GM12891 (cell line): ENCODE results near the gene DTNA.

Source experiments
- PAX5 ChIP-seq: IDR thresholded peaks from 2 replicates; pipeline ENCODE4 v1.6.1; 2011; ENCODE audit warnings: low read length, moderate library complexity, mild to moderate bottlenecking; ENCODE audit not compliant: insufficient read depth, severe bottlenecking
- POLR2A ChIP-seq: IDR thresholded peaks from 2 replicates; pipeline ENCODE4 v1.6.1; 2011; ENCODE audit warnings: low read depth, low read length, control low read depth
- POLR2AphosphoS5 ChIP-seq: IDR thresholded peaks from 2 replicates; pipeline ENCODE4 v1.6.1; 2011; ENCODE audit warnings: low read depth, low read length, control low read depth
- POU2F2 ChIP-seq: IDR thresholded peaks from 2 replicates; pipeline ENCODE4 v1.6.1; 2011; ENCODE audit warnings: low read depth, mild to moderate bottlenecking, control low read depth, low read length, moderate library complexity
- SPI1 ChIP-seq: IDR thresholded peaks from 2 replicates; pipeline ENCODE4 v1.6.1; 2011; ENCODE audit warnings: low read depth, low read length, control low read depth
- TAF1 ChIP-seq: IDR thresholded peaks from 2 replicates; pipeline ENCODE4 v1.6.1; 2011; ENCODE audit warnings: low read depth, low read length, control low read depth

GRCh38 chr18:34767601-34768027, 57.5 kb downstream of the DTNA start:
- no peak for TF ChIP-seq POLR2A
- no peak for TF ChIP-seq POLR2AphosphoS5
- TF ChIP-seq PAX5 = no peak
- no peak for TF ChIP-seq SPI1
- TF ChIP-seq TAF1 = no peak
- no peak for TF ChIP-seq POU2F2
